ENCODE results near the gene RPS6KA2.

- no peak for TF ChIP-seq CREB1 (CRISPR knock-in tag; IDR thresholded peaks at IDR 0.05; ENCODE audit: low read depth)
- TF ChIP-seq CTCF (conservative IDR thresholded peaks at IDR 0.05; ENCODE audit: low read depth in 2 of 2) = no peak
- TF ChIP-seq EZH2 (IDR thresholded peaks at IDR 0.05; ENCODE audit: low read depth, unreplicated experiment) = no peak
- TF ChIP-seq JUNB (IDR thresholded peaks at IDR 0.05; ENCODE audit: unreplicated experiment) = no peak
- no peak for TF ChIP-seq POLR2AphosphoS5 (IDR thresholded peaks at IDR 0.05; ENCODE audit: low read depth)
- TF ChIP-seq EZH2phosphoT487 (IDR thresholded peaks at IDR 0.05; ENCODE audit: unreplicated experiment) = no peak
- no peak for TF ChIP-seq STAT1 (IDR thresholded peaks at IDR 0.05; ENCODE audit: unreplicated experiment)
- no peak for TF ChIP-seq REST (IDR thresholded peaks at IDR 0.05; ENCODE audit: unreplicated experiment)
- no peak for TF ChIP-seq ZNF462 (CRISPR knock-in tag; IDR thresholded peaks at IDR 0.05)
- TF ChIP-seq ZNF114 (CRISPR knock-in tag; IDR thresholded peaks at IDR 0.05) = no peak
- no peak for TF ChIP-seq NANOG (IDR thresholded peaks at IDR 0.05; ENCODE audit: borderline replicate concordance)
Observed at GRCh38 chr6:166405386-166405785, 221.7 kb downstream of the RPS6KA2 start.
